PC-9 (cell line): ENCODE measurements around the gene SLC39A9.

Experiments used
- EZH2 ChIP-seq: fragments of 200-600 bp; sonication (generic); IDR thresholded peaks from 2 replicates; pipeline ENCODE4 v1.8.0; 2017; ENCODE audit warnings: antibody characterized with exemption, low read depth
- TF ChIP-seq, protein P1 (sequence below): fragments of 200-600 bp; sonication (generic); conservative IDR thresholded peaks from 2 replicates; pipeline ENCODE4 v1.6.1; 2017; ENCODE audit warnings: mixed run types, antibody characterized with exemption, mild to moderate bottlenecking, moderate library complexity

- TF ChIP-seq, protein P1, sequence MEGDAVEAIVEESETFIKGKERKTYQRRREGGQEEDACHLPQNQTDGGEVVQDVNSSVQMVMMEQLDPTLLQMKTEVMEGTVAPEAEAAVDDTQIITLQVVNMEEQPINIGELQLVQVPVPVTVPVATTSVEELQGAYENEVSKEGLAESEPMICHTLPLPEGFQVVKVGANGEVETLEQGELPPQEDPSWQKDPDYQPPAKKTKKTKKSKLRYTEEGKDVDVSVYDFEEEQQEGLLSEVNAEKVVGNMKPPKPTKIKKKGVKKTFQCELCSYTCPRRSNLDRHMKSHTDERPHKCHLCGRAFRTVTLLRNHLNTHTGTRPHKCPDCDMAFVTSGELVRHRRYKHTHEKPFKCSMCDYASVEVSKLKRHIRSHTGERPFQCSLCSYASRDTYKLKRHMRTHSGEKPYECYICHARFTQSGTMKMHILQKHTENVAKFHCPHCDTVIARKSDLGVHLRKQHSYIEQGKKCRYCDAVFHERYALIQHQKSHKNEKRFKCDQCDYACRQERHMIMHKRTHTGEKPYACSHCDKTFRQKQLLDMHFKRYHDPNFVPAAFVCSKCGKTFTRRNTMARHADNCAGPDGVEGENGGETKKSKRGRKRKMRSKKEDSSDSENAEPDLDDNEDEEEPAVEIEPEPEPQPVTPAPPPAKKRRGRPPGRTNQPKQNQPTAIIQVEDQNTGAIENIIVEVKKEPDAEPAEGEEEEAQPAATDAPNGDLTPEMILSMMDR, result no peak
- TF ChIP-seq EZH2, result no peak
Observed at GRCh38 chr14:69405762-69406161, 7.3 kb downstream of the SLC39A9 start.
